AG08395 (cell line): Measurements from ENCODE around the gene NFIX.
"Not testable (repeated sequence)": the region's sequence is repeated elsewhere in the genome, so short reads cannot be mapped to it uniquely, and the experiment has no call there.

Experiments used
- DNase-seq: peaks from one replicate; pipeline ENCODE4 v3.0.0; 2012; ENCODE audit warnings: mixed read lengths, low spot score

NFIX gene

DNA sequence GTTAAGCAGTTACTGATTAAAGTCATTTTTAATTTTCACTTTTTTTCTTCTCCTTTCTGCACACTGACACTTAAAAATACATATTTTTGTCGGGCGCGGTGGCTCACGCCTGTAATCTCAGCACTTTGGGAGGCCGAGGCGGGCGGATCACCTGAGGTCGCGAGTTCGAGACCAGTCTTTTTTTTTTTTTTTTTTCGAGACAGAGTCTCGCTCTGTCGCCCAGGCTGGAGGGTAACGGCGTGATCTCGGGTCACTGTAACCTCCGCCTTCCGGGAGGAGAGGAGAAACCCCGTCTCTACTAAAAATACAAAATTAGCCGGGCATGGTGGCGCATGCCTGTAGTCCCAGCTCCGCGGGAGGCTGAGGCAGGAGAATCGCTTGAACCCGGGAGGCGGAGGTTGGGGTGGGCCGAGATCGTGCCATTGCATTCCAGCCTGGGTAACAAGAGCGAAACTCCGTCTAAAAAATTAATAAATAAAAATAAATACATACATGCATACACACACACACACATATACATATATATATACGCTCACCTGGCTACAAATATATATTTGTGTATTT is 37.8 kb upstream of the NFIX start:
- not testable (repeated sequence) for DNase-seq

DNA sequence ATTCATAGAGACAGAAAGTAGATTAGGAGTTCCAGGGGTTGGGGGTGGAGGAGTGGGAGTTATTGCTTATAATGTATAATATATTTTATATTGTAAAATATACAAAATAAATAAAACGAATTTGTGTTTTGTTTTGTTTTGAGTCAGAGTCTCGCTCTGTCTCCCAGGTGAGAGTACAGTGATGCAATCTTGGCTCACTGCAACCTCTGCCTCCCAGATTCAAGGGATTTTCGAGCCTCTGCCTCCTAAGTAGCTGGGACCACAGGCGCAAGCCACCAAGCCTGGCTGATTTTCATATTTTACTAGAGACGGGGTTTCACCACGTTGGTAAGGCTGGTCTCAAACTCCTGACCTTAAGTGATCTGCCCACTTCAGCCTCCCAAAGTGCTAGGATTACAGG is 35.8 kb upstream of the NFIX start:
- no peak for DNase-seq

DNA sequence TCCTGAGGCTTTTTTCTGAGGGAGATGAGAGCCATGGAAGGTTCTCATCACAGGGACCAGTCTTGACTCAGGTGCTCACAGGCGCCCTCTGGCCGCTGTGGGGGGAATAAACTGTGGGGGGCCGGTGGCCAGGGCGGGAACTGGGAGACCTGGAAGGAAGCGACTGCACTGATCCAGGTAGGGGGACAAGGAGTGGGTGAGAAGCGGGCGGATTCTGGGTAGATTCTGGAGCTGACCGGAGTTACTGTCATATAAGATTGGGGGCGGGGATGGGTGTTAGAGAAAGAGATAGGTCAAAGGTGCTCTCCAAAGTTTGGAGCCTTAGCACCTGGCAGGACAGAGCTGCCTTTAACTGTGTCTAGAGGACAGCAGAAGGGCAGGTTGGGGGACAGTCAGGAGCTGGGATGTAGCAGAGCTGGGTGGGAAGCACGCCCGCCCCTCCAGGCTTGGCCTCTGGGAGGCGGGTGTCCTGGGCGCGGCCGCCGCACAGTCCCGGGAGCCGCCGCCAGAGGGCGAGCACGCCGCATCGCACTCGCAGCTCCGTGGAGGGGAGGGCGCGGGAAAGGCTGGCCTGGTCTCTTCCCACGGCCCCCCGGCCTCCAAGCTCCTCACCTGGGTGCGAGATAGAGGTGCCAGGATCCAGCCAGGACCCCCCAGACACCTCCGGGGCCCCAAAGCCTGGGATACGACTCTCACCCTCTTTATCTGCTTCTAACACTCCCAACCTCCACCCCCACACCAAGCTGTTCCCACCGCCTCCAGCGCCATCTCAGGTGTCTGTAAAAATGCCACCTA is 30.1 kb upstream of the NFIX start:
- peak; percentile 83 for DNase-seq

DNA sequence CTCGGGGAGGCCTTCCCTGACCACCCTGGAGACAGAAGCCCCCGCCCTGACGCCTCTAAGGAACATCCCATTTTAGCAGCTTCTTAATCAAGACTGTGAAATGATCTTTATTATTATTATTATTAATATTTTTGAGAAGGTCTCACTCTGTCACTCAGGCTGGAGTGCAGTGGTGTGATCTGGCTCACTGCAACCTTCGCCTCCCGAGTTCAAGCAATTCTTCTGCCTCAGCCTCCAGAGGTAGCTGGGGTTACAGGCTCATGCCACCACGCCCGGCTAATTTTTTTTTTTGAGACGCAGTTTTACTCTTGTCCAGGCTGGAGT is 29.5 kb upstream of the NFIX start:
- DNase-seq, result no peak

DNA sequence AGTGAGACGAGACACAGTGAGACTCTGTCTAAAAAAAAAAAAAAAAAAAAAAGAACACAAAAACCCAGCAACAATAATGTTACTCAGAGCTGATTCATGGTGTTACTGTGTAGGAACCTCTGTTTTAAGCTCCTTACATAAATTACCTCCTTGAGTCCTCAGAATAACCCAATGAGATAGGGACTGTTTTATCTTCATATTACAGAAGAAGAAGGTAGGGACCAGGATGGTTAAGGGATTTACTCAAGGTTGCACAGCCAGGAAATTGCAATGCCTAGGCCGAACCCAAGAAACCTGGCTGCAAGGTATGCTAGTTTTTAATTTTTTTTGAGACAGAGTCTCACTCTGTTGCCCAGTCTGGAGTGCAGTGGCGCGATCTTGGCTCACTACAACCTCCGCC is 27.4 kb upstream of the NFIX start:
- peak; percentile 25 for DNase-seq

DNA sequence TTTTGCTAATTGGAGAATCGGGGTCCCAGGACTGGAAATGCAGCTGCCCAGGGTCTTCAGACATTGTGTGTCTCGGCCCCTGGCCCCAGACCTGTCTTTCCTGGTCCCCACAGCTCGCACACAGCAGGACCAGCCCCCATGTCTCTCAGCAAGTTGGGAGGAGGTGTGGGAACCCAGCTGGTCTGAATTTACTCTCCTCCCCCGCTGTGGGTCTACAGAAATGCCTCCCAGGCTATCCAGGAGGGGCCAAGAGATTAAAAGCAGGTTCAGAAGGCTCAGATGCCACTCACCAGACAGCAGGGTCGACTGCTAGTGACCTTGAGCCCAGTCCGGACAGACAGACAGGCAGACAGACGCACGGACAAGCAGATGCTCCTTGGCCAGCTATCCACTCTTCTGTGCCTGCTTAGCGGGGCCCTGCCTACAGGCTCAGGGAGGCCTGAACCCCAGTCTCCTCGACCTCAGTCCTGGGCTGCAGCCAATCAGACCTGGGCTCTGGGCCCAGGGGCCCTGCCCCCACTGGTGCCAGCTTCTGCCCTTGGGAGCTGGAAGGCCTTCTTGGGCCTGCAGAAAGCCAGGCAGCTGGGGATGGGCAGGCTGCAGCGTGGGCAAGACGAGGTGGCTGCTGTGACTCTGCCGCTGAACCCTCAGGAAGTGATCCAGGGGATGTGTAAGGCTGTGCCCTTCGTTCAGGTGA is 25.8 kb upstream of the NFIX start, which contains the start of gene DAND5:
DAND5 (plus strand) TSS at position 285 of the 697 bp plus-strand sequence; CDS start at position 370, 85 bp downstream.
- DNase-seq, result no peak

DNA sequence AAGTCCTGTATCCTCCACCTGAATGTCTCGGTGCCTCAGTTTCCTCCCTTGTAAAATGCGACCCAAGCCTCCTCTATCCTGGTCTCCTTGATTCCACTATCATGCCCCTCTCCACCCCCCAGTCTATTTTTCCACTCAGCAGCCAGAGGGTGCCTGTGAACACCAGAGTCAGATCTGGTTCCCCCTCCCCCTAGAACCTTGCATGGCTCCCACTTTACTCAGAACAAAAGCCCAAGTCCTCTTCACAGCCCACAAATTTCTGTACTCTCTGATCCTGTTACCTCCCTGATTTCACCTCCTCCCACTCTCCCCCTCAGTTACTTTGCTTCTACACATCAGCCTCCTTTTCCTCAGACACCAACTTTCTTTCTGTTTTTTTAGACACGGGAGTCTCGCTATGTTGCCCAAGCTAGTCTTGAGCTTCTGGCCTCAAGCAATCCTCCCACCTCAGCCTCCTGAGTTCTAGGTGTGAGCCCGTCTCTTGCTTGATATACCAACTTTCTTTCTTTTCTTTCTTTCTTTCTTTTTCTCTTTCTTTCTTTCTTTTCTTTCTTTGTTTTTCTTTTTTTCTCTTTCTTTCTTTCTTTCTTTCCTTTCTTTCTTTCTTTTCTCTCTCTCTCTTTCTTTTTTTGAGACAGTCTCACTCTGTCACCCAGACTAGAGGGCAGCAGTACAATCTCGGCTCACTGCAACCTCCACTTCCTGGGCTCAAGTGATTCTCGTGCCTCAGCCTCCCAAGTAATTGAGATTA is 25.0 kb upstream of the NFIX start:
- DNase-seq, result no peak

DNA sequence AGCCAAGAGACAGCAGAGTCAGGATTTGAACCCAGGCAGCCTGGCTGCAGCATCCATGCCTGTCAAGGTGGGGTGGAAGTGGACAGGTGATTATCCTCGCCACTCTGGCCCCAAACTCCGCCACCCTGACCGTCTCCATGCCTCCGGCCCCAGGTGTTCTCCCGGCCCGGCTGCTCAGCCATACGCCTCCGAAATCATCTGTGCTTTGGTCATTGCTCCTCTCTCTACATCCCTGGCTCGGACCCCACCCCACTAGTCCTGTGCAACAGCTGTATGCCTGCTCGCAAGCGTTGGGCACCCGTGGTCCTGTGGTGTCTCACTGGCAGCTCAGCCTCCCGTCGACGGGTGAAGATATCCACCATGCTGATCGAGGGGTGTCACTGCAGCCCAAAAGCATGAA is 22.0 kb upstream of the NFIX start:
- DNase-seq, result no peak

DNA sequence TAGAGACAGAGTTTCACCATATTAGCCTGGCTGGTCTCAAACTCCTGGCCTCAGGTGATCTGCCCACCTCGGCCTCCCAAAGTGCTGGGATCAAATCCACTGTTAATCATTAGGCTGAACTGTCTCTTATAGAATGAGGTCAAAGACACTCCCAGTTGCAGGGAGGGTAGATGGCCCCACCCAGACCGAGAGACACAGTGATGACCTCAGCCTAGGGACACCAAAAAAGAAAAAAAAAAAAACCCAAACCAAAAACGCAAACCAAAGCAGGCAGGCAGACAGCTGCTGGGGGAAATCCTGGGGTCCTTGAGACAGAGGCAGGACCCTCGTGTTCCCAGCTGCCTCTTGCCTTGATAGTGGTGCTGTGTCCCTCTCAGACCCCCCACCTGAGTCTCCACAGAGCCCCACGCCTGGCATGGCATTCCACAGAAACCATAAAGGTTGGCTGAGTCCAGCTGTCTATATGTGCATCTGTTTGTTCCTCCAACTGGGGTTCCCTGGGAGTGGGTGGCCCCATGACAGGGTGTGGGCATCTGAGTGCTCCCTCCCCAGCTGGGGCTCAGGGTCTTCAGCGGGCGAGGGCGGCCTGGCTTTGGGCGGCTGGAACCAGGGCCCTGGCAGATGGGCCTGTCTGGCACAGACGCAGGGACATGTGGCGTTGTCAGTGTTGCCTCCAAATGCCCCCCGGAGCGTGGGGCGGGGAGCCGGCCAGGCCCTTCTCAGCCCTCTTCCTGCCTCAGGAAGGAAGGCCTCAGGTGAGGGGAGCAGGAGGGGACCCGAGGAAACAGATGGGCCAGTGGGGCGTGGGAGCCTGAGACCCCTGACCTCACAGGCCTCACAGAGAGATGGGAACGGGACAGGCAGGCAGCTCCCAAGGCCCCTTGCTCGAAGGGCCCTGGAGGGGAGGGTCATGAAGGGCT is 20.7 kb upstream of the NFIX start:
- DNase-seq, result peak; percentile 35

DNA sequence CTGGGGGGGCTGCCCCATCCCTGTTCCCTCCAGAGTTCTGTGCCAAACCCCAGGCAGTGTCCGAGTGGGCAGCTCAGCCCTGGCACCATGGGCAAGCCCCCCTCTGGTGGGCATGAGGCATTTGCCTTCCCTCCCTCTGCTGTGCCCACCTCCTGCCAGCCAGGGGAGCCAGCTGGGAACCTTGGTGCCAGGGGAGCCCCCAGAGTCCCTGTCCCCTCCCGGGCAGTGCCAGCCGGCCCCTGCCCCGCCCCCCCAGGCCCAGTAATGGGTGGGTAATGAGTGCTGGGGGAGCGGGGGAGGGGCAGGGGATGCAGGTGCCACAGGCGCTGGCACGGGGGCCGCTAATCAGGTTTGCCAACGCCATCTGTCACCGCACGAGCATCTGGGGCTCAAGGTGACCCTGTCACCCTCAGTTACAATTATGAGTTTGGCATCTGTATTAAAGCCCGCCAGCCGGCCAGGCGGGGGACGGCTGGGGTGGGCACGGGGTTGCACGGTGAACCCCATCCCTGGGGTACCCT is 20.0 kb upstream of the NFIX start:
- DNase-seq, result no peak

DNA sequence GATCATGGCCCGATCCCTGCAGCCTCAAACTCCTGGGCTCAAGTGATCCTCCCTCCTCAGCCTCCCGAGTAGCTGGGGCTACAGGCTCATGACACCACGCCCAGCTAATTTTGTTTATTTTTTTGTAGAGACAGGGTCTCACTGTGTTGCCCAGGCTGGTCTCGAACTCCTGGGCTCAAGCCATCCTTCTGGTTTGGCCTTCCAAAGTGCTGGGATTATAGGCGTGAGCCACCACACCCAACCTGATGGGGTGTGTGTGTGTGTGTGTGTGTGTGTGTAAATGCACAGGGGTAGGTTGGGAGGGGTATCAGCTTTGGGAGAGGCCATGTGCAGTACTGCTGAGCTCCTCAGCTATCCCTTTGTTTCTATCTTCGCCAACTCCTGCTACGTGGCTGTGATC is 19.2 kb upstream of the NFIX start:
- DNase-seq, result not testable (repeated sequence)

DNA sequence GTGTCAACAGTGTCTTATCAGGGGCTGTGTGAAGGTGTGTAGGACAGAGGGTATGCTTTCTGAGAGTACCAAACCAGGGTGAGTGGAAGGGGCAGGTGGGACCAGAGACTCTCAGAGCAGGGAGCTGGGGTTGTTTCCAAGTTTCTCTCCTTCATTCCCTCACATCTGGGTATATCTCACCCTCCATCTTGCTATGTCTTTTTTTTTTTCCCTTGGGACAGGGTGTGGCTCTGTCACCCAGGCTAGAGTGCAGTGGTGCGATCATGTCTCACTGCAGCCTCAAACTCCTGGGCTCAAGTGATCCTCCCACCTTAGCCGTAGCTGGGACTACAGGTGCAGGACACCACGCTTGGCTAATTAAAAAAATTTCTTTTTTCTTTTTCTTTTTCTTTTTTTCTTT is 15.3 kb upstream of the NFIX start:
- no peak for DNase-seq

DNA sequence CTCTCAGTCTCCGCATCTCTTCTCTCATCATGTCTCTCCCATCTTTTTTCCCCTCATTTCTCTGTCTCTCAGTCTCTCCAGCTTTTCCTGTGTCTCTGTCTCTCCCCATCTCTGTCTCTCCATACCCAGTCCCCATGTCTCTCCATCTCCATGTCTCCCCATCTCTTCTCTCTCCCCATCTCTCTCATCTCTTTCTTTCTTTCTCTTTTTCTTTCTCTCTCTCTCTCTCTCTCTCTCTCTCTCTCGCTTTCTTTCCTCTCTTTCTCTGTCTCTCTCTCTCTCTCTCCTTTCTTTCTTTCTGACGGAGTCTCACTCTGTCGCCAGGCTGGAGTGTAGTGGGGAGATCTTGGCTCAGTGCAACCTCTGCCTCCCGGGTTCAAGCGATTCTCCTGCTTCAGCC is 12.6 kb upstream of the NFIX start:
- DNase-seq, result no peak

DNA sequence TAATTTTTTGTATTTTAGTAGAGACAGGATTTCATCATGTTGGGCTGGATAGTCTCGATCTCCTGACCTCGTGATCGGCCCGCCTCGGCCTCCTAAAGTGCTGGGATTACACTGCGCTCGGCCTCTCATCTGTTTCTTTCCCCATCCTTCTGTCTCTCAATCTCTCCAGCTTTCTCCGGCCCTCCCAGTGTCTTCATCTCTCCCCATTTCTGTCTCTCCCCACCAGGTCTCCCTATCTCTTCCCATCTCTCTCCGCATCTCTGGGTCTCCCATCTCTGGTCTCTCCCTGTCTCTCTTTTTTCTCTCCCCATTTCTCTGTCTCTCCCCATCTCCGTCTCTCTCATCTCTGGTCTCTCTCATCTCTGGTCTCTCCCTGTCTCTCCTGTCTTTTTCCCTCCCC is 12.2 kb upstream of the NFIX start:
- DNase-seq, result no peak

DNA sequence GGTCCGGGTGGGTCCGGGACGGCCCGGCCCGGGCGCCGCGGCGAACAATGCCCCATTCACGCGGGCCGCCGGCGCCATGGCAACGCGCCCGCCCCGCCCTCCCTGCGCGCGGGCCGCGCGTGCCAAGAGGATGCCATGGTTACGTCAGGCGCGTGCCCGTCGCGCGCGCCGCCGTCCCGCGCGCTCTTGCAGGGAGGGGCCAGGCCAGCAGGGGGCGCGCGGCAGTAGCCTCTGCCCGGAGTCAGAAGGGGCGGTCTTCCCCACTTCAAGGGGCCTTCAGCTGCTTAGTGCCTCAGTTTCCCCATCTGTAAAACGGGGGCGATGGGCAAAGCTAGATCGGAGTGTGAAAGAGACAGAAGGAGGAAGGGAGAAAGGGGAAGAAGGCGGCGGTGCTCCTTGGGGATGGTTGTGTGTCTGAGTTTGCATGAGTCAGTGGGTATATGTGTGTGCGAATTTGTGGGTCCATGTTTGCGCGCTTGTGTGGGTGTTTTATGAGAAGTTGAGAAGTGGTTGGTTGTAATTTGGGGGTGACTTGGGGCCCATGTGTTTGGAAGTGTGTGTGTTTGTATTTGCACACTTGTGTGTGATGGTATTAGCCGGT is 11.6 kb upstream of the NFIX start:
- DNase-seq, result peak; percentile 94

DNA sequence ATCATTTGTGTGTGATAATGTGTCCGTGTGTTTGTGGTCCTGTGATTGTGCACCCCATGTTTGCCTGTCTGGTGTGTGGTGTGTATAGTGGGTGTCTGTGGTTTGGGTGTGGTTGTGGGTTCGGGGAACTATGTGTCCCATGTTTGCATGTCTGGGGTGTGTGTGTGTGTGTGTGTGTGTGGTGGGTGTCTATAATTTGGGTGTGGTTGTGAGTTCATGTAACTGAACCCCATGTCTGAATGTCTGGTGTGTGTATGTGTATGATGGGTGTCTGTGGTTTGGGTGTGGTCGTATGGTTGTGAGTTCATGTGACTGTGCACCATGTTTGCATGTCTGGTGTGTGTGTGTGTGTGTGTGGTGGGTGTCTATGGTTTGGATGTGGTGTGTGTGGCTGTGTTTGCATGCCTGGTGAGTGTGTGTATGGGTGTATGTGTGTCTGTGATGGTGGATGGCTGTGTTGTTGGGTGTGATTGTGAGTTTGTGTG is 11.1 kb upstream of the NFIX start:
- DNase-seq, result no peak

DNA sequence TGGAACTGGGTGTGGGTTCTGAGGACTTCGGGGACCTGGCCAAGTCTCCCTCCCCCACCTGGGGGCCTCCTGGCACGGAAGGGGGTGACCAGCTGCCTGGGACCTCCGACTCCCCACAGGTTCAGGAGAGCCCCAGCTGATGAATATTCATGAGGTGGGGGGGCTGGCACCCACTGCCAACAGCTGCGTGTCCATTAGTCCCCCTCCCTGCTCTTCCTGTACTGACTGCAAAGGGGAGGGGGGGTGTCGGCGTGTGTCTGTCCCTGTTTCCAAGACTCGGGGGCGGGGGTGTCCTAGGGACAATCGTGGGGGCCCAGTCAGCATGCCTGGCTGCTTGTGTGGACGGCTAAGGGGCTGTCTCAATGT is 10.6 kb upstream of the NFIX start:
- DNase-seq, result no peak

DNA sequence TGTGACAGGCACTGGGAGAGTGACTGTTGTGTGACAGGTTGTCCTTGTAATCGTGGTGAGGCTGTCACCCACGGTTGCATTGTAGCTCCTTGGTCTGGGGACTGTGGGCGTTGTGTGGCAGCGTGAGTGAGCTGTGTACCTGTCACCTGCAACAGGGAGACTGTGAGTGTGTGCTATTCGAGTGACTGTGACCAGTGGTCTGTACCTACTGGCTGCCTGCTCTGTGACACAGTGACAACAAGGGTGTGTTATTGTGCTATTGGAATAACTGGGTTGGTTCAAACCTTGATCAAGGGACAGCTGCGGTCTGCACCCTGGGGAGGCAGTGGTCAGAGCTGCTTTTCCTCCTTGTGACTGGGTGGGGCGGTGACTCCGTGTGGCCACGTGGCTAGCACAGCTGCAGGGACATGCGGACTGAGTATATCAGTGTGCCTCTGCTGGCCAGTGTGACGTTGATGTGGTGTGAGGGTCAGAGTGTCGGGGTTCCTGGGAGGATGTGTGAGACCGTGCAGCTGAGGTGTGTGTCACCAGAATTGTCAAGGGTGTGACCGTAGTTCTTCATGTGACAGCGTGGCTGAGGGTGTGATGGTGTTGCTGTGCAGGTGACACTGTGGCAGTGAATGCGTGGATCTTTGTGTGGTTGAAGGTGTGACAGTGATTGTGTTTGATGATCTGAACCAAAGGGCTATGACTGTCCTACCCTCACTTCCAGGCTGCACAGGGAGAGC is 10.1 kb upstream of the NFIX start:
- peak; percentile 78 for DNase-seq

DNA sequence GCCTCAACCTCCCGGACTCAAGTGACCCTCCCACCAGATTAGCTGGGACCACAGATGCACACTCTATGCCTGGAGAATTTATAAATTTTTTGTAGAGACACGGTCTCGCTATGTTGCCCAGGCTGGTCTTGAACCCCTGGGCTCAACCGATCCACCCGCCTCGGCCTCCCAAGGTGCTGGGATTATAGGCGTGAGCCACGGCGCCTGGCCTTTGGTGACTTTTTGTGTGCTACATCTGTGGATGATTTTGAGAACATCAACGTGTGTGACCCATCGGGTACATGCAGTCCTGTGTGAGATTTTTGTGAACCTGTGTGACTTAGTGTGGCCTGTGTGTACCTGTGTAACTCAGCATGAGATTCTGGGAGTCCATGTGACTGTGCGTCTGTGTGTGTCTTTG is 8.5 kb upstream of the NFIX start:
- no peak for DNase-seq

DNA sequence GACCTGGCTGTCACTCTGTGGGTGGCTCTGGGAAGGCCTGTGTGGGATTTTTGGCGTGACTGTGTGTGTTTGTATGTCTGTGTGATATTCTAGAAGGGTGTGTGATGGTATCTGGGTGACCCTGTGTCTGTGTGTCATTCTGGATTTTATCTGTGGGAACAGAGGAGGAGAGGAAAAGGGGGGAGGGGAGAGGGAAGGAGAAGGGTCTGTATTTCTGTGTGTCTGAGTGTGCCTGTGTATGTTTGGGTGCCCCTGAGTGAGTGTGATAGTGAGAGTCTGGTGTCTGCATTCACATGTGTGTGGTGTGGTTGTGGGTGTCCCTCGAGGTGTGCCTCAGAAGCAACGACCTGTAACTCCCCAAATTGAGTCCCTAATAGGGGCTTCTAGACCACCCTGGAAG is 8.1 kb upstream of the NFIX start:
- DNase-seq, result no peak
